Peyer's patch (tissue), 4 donors: ENCODE measurements around the gene FOXC2.

ENCODE experiments used
- POLR2A ChIP-seq, 2 donors: fragments of 450-650 bp; IDR thresholded peaks; one replicate each; pipeline ENCODE4 v1.5.1; 2017; ENCODE audit warnings: antibody characterized with exemption in 2 of 2, mild to moderate bottlenecking in 2 of 2, moderate library complexity in 2 of 2
- TF ChIP-seq, protein P1 (sequence below), 6 experiments: fragments of 450-650 bp in 4 of 6; fragments of 200-600 bp in 2 of 6; sonication (generic) in 1 of 6; IDR thresholded peaks; one replicate each; pipeline ENCODE4 v1.5.1; 2017 to 2019; ENCODE audit warnings: antibody characterized with exemption in 6 of 6, mild to moderate bottlenecking in 3 of 6, moderate library complexity in 1 of 6

GRCh38 chr16:86538196-86538780 lies 28.3 kb upstream of the FOXC2 start:
- TF ChIP-seq, protein P1, sequence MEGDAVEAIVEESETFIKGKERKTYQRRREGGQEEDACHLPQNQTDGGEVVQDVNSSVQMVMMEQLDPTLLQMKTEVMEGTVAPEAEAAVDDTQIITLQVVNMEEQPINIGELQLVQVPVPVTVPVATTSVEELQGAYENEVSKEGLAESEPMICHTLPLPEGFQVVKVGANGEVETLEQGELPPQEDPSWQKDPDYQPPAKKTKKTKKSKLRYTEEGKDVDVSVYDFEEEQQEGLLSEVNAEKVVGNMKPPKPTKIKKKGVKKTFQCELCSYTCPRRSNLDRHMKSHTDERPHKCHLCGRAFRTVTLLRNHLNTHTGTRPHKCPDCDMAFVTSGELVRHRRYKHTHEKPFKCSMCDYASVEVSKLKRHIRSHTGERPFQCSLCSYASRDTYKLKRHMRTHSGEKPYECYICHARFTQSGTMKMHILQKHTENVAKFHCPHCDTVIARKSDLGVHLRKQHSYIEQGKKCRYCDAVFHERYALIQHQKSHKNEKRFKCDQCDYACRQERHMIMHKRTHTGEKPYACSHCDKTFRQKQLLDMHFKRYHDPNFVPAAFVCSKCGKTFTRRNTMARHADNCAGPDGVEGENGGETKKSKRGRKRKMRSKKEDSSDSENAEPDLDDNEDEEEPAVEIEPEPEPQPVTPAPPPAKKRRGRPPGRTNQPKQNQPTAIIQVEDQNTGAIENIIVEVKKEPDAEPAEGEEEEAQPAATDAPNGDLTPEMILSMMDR (IDR thresholded peaks at IDR 0.05) = no peak
- no peak for TF ChIP-seq POLR2A (IDR thresholded peaks at IDR 0.05)
